Measurements from ENCODE around the gene PLPPR5.

DNA sequence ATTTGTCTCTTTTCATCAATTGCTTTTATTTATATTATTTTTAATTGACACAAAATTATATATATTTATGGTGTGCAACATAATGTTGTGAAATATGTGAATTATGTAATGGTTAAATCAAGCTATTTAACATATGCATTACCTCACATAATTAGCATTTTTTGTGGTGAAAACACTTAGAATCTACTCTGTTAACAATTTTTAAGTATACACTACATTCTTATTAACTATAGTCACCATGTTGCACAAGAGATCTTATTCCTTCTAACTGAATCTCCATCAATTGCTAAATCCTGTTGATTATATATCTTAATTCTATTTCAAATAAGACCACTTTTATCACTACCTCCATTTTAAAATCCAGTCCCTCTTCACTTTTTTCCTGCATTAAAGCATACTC is 42.5 kb downstream of the PLPPR5 start:
- TF ChIP-seq CTCF (IDR thresholded peaks at IDR 0.05; ENCODE audit: low read depth, low read length) (no peak), EZH2phosphoT487 (IDR thresholded peaks at IDR 0.05; ENCODE audit: low read depth) (no peak)
